Stimulated activated CD4-positive, alpha-beta T cell treated with anti-CD3 and anti-CD28 coated beads, Interleukin-2, amount 100 ng/mL, for 48 hours (primary cell): ENCODE results near the gene MRPL40.
A peak's percentile ranks its signal among the peaks of the same experiment; 100 is the strongest.

Experiments
- DNase-seq, 2 donors: peaks; one replicate each; pipeline ENCODE4 v3.0.0-alpha.2; 2020

Gene MRPL40

GRCh38 chr22:19432133-19432851 lies at the start of gene MRPL40:
Gene MRPL40 (plus strand): TSS chr22:19432545. CDS start chr22:19432555, 10 bp downstream.
- DNase-seq = peak; percentile 86 to 87

GRCh38 chr22:19383292-19383691 lies 49.1 kb upstream of the MRPL40 start:
- no peak for DNase-seq

GRCh38 chr22:19385221-19385906 lies 47.0 kb upstream of the MRPL40 start:
- DNase-seq = no peak

DNA sequence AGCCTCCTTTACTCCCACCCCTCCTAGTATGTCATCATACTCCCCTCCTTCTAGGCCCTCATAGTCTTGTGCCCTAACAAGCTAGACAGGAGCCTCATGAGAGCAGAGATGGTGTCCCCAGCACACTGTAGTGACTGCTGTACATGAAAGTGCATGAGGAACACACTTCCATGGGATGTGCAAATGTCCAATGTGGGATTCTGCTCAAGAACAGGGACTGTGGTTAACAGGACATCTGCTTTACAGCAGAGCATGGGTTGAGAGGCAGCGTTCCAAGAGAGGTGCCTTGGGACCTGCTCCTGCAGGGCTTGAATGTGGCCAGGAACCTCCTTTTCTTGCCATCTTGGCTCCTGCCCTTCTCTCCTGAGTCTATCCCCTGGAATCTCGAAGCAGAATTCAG lies 46.1 kb upstream of the MRPL40 start:
- DNase-seq = no peak

DNA sequence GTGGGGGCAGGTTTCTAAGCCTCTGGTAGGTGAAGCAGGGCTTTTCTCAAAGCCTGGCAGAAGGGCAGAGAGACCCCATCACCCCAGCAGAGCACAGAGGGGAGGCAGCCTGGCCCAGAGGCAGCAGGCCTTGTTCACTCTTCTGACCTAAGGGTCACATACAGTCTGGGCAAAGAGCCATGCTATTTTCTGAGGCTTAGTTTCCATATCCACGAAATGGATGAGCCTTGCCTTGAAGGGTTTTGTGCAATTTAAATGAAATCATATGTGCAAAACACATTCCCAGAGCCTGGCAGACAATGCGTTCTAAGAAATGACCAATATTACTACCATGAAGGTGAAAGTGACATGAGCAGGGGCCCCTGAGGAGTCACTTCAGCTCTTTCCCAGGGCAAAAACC lies 45.3 kb upstream of the MRPL40 start:
- no peak for DNase-seq

DNA sequence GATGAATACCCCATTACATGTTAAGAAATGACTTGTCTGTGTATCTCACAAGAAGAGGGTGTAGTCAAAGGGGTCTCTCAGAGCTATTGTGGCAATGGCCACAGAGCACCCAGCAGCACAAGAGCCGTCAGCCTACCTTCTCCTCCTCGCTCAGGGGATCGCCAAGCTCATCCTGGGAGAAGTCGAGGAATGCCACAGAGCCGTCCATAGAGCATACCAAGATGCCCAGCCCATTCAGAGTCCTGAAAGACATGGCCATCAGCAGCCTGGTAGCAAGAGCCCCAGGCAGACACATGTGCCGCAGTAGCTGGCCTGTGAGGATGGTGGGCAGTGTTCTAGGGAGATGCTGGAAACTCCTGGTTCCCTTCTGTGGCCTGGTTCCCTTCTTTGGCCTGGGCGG lies 44.8 kb upstream of the MRPL40 start:
- no peak for DNase-seq

GRCh38 chr22:19393704-19394103 lies 38.6 kb upstream of the MRPL40 start:
- DNase-seq = no peak

DNA sequence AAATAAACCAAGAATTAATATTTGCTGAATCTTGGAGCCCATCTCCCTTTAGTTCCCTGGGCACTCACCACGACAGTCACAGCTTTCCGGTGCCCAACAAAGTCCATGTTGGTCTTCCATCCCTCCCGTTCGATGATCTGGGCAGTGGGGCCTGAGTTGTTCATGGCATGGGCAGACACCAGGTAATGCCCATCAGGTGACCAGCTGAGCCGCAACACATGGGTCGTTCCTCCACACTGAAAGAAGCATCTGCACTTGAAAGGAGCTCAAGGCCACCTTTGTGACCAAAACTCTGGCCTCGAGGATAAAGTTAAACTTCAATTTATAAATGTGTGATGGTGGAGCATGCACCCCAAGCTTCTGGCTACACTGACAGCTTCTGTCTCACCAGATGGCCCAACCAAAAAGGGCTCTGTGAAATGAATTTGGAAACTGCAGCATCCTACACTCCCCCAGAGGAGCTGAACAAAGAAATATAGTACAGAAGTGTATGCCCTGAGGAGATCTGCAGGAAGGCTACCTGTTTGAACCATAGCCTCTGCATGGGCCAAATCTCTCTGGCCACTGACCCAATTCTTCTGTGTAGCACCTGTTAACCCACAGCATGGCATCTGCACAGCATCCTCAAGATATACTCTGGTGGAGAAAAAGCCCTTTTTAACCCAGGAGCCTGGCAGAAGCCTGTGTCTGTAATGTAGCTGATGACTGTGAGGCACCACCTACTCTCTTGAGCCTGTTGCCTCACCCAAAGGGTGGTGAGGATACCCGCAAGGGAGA lies 37.9 kb upstream of the MRPL40 start:
- no peak for DNase-seq

DNA sequence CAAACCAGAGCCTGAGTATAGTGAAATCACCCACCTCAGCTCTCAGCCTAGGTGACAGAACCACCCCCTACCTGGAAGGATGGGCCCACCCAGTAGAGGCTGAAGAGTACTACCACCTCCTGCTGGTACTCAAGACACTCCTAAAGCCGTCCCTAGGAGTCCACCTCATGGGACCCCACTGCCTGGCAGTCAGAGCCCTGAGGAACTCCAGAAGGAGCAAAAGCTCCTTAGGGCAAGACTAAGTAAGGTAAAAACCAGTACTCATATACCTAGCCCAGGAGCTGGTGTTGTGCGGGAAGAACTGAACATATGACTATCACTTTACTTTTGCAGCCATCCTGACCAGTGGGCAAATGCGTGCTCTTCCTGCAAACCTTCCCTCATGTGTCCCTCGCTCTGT lies 37.1 kb upstream of the MRPL40 start:
- DNase-seq = no peak

- no peak for DNase-seq
Measured at GRCh38 chr22:19396561-19396933, 35.8 kb upstream of the MRPL40 start.

- DNase-seq = no peak
Measured at GRCh38 chr22:19396934-19397733, 35.2 kb upstream of the MRPL40 start.

DNA sequence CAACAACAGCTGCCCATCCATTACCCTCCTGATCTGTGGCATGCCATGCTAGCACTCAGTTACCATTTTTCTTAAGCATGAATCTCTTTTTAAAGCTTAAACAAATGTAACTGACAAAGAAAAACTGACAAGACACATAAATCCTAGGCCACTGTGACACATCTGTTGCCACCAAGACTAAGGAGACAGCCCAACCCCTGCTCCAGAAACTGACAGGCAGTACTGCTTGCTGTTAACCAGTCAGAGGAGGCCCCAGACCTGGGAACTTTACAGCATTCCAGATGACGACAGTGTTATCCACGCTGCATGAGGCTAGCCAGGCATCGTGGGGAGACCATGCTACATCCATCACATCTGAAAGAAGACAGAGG lies 34.6 kb upstream of the MRPL40 start:
- DNase-seq = no peak

DNA sequence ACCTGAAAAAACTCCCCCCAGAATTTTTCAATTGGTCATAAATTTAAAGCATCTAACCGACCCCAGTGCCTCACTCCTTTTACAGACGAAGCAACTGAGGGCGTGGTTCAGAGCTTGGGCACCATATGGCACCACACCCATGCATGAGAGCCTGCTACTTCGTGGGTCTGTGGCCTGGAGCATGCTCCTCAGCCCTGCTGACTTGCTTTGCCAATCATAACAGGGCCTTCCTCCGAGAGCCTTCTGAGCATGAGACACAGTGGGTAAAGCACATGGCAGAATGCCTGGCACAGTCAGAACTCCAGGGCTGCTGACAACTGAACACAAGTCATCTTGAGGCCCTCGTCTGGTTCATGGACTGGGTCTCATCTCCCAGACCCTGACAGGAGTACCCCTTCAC lies 34.1 kb upstream of the MRPL40 start:
- DNase-seq = no peak

- DNase-seq = no peak
Measured at GRCh38 chr22:19398652-19399051, 33.7 kb upstream of the MRPL40 start.

- no peak for DNase-seq
Measured at GRCh38 chr22:19400881-19401280, 31.5 kb upstream of the MRPL40 start.

DNA sequence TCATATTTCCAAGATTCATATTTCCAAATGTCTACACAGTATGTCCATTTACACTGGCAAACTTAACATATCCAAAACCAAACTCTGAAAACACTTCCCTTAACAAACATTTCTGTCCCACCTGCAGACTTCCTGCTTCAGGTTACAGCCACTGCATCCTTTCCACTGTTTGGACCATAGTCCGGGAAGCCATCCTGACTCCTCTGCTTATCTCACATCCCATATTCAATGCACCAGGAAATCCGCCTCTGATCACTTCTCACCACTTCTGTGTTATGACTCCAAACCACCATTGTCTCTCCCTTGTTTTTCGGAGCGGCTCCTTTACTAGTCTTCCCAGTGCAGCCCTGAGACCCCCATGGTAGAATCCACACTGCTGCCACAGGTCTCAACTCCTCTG lies 30.9 kb upstream of the MRPL40 start:
- DNase-seq = no peak

- DNase-seq = no peak
Measured at GRCh38 chr22:19402642-19403191, 29.6 kb upstream of the MRPL40 start.

DNA sequence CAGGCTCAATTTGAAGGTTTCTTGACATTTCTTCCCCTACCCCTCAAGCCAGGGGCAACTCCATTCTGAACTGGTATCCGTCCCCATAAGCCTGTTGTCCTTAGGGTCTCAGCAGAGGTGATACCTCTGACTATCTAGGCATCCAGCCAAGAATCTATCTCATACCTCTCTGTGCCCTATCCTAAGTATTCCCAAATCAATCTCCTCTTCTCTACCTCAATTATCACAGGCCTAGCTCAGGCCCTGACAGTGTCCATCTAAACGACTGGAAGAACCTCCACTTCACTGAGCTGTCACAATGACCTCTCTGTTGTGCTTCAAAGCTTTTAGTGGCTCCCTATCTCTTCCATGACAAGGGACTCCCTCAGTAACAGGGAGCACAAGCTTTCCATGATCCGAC lies 27.7 kb upstream of the MRPL40 start:
- DNase-seq = no peak

GRCh38 chr22:19405133-19405532 lies 27.2 kb upstream of the MRPL40 start:
- no peak for DNase-seq

DNA sequence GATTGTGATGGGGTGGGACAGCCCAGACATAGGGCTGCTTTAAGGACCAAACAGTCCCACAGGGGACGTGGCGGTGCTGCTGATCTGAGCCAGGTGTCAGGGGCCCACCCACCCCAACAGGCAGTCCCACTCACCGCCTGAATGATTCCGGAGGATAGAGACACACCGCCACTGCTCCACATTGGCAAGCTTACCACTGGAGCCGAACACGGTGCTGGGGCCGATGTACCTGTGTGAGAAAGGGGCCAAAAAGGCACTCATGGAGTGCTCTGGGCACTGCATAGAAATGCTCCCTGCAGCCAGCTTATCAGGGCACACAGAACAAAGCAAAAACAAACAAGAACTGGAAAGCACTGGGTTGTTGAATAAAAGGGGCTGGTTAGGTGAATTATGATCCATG lies 26.7 kb upstream of the MRPL40 start:
- DNase-seq = no peak

- DNase-seq = no peak
Measured at GRCh38 chr22:19406281-19406811, 26.0 kb upstream of the MRPL40 start.

- DNase-seq = no peak
Measured at GRCh38 chr22:19406846-19407245, 25.5 kb upstream of the MRPL40 start.
